ENCODE measurements around the gene EPM2A. TPM values are rescaled to one million over a fixed set of nuclear protein-coding genes. Genes with fewer than 3 reads are reported as not detected.

The EPM2A gene
- total and polyA plus RNA-seq, 2 experiments from 2014 or later = 3.7 to 17.8 TPM

DNA sequence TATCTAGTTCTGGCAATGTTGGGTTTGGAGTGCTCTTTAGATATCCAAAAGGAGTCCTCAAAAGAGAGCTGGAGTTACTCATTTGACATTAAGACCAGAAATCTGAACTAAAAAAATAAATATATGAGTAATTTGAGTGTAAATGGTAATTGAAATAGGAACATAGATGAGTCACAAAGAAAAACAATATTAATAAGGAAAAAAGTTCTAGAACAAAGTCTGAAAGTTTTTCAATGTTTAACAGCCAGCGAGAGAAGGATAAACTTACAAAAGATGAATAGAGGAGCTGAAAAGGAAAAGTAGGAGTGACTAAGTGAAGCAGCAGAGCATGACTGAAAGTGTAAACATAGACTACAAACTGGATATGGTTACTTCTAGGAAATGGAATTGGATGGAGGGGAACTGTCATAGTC lies 46.8 kb downstream of the EPM2A start (continued):
- TF ChIP-seq, protein P1, sequence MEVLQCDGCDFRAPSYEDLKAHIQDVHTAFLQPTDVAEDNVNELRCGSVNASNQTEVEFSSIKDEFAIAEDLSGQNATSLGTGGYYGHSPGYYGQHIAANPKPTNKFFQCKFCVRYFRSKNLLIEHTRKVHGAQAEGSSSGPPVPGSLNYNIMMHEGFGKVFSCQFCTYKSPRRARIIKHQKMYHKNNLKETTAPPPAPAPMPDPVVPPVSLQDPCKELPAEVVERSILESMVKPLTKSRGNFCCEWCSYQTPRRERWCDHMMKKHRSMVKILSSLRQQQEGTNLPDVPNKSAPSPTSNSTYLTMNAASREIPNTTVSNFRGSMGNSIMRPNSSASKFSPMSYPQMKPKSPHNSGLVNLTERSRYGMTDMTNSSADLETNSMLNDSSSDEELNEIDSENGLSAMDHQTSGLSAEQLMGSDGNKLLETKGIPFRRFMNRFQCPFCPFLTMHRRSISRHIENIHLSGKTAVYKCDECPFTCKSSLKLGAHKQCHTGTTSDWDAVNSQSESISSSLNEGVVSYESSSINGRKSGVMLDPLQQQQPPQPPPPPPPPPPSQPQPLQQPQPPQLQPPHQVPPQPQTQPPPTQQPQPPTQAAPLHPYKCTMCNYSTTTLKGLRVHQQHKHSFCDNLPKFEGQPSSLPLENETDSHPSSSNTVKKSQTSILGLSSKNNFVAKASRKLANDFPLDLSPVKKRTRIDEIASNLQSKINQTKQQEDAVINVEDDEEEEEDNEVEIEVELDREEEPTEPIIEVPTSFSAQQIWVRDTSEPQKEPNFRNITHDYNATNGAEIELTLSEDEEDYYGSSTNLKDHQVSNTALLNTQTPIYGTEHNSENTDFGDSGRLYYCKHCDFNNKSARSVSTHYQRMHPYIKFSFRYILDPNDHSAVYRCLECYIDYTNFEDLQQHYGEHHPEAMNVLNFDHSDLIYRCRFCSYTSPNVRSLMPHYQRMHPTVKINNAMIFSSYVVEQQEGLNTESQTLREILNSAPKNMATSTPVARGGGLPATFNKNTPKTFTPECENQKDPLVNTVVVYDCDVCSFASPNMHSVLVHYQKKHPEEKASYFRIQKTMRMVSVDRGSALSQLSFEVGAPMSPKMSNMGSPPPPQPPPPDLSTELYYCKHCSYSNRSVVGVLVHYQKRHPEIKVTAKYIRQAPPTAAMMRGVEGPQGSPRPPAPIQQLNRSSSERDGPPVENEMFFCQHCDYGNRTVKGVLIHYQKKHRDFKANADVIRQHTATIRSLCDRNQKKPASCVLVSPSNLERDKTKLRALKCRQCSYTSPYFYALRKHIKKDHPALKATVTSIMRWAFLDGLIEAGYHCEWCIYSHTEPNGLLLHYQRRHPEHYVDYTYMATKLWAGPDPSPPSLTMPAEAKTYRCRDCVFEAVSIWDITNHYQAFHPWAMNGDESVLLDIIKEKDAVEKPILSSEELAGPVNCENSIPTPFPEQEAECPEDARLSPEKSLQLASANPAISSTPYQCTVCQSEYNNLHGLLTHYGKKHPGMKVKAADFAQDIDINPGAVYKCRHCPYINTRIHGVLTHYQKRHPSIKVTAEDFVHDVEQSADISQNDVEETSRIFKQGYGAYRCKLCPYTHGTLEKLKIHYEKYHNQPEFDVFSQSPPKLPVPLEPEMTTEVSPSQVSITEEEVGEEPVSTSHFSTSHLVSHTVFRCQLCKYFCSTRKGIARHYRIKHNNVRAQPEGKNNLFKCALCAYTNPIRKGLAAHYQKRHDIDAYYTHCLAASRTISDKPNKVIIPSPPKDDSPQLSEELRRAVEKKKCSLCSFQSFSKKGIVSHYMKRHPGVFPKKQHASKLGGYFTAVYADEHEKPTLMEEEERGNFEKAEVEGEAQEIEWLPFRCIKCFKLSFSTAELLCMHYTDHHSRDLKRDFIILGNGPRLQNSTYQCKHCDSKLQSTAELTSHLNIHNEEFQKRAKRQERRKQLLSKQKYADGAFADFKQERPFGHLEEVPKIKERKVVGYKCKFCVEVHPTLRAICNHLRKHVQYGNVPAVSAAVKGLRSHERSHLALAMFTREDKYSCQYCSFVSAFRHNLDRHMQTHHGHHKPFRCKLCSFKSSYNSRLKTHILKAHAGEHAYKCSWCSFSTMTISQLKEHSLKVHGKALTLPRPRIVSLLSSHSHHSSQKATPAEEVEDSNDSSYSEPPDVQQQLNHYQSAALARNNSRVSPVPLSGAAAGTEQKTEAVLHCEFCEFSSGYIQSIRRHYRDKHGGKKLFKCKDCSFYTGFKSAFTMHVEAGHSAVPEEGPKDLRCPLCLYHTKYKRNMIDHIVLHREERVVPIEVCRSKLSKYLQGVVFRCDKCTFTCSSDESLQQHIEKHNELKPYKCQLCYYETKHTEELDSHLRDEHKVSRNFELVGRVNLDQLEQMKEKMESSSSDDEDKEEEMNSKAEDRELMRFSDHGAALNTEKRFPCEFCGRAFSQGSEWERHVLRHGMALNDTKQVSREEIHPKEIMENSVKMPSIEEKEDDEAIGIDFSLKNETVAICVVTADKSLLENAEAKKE (CRISPR knock-in tag; IDR thresholded peaks at IDR 0.05) = no peak
- no peak for TF ChIP-seq EZH2 (IDR thresholded peaks at IDR 0.05; ENCODE audit: low read depth, unreplicated experiment)
- no peak for TF ChIP-seq CREB1 (CRISPR knock-in tag; IDR thresholded peaks at IDR 0.05; ENCODE audit: low read depth)
- TF ChIP-seq JUNB (IDR thresholded peaks at IDR 0.05; ENCODE audit: unreplicated experiment) = no peak

DNA sequence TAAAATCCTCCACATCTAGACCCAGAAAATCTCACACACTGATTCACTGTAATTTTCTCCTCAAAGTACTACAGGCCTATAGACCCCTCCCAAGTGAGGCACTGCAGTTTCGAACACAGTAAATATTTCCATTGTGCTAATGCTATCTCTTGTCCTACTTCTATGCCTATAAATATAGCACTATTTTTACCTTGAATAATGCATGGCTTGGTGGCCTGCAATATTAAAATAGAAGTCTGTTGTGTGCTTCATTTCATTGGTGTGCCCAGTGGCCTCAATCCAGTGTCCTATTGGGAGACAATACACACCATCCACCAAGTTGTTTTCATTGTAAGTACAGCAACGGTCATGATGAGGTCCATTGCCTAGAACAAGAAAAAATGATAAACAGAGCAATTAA lies 49.4 kb downstream of the EPM2A start:
- ATAC-seq (no peak), DNase-seq (ENCODE audit: low spot score) (no peak)
- H3F3A ChIP-seq (replicated peaks; ENCODE audit: low read depth) = no peaks in the 10 kb centered on the region
- Mint-ChIP-seq H3K4me3 (no peak overlapping the region), H3K27me3 (ENCODE audit: insufficient read depth, low read depth, poor library complexity) (no peaks in the 10 kb centered on the region), H3K4me1 (peaks cover 3% of the 10 kb centered on the region; the same call in 2 of the 3 replicates), H3K9me3 (peaks cover 10% of the 10 kb centered on the region), H3K27ac (no peak overlapping the region), H3K36me3 (ENCODE audit: low read depth) (peaks cover 15% of the 10 kb centered on the region)
- H3K36me3 ChIP-seq (ENCODE audit: insufficient read depth) = peaks cover 16% of the 10 kb centered on the region; the same call in 1 of the 2 replicates
- H2AFZ ChIP-seq = no peak overlapping the region
- no peak overlapping the region for H3K27ac ChIP-seq (ENCODE audit: low read depth)
- no peaks in the 10 kb centered on the region for H3K27me3 ChIP-seq (ENCODE audit: insufficient read depth)
- no peaks in the 10 kb centered on the region for H3K79me2 ChIP-seq (replicated peaks; ENCODE audit: insufficient read depth)
- H4K20me1 ChIP-seq (replicated peaks; ENCODE audit: insufficient read depth) = no peaks in the 10 kb centered on the region
- H3K9me2 ChIP-seq (ENCODE audit: insufficient read depth) = no peaks in the 10 kb centered on the region
- no peak overlapping the region for H3K4me3 ChIP-seq
- H3K4me2 ChIP-seq = no peak overlapping the region
- no peaks in the 10 kb centered on the region for H3K4me1 ChIP-seq (ENCODE audit: insufficient read depth)
- no peak for TF ChIP-seq EZH2phosphoT487 (IDR thresholded peaks at IDR 0.05; ENCODE audit: unreplicated experiment)
- no peak for TF ChIP-seq JUNB (IDR thresholded peaks at IDR 0.05; ENCODE audit: unreplicated experiment)
- TF ChIP-seq NANOG (IDR thresholded peaks at IDR 0.05; ENCODE audit: borderline replicate concordance) = no peak
- TF ChIP-seq, protein P1 (CRISPR knock-in tag; IDR thresholded peaks at IDR 0.05) = no peak
- TF ChIP-seq EZH2 (IDR thresholded peaks at IDR 0.05; ENCODE audit: low read depth, unreplicated experiment) = no peak
